IgD-negative memory B cell (primary cell): ENCODE measurements around the gene TEX261. TPM values are rescaled to one million over a fixed set of nuclear protein-coding genes. Genes with fewer than 3 reads are reported as not detected.
A peak's percentile ranks its signal among the peaks of the same experiment; 100 is the strongest.

Experiments
- H3K27ac Mint-ChIP-seq, 3 donors: one replicate each; pipeline ENCODE4 v1.8.0; 2020 to 2022; ENCODE audit warnings: mild to moderate bottlenecking in 3 of 3, mixed read lengths in 3 of 3, moderate library complexity in 1 of 3
- H3K27me3 Mint-ChIP-seq: one replicate; pipeline ENCODE4 v1.8.0; 2021; ENCODE audit warnings: mixed read lengths
- H3K36me3 Mint-ChIP-seq: one replicate; pipeline ENCODE4 v1.8.0; 2020; ENCODE audit warnings: mild to moderate bottlenecking, mixed read lengths
- H3K4me1 Mint-ChIP-seq, 3 donors: one replicate each; pipeline ENCODE4 v1.8.0; 2020 to 2022; ENCODE audit warnings: mixed read lengths in 3 of 3, mild to moderate bottlenecking in 1 of 3
- H3K4me3 Mint-ChIP-seq, 4 donors: one replicate each; pipeline ENCODE4 v1.8.0; 2020 to 2022; ENCODE audit warnings: mild to moderate bottlenecking in 4 of 4, mixed read lengths in 4 of 4, moderate library complexity in 3 of 4
- H3K9me3 Mint-ChIP-seq, 3 donors: one replicate each; pipeline ENCODE4 v1.8.0; 2020 to 2021; ENCODE audit warnings: mixed read lengths in 3 of 3, mild to moderate bottlenecking in 1 of 3
- polyA plus RNA-seq: library from polyadenylated mRNA; unstranded; fragments of 300-500 nt; fragmentation: Illumina TruSeq; gene quantifications from one replicate; pipeline ENCODE4 v1.2.3, GENCODE V29; 2021

Gene TEX261
- polyA plus RNA-seq, 1 donor from 2014 or later, result 24.9 TPM

- Mint-ChIP-seq H3K36me3 (peaks cover 2% of the 10 kb centered on the region), H3K27me3 (peaks cover 33% of the 10 kb centered on the region), H3K9me3 (no peaks in the 10 kb centered on the region), H3K27ac (no peak overlapping the region), H3K4me3 (peak overlapping the region in 1 of 4 donors; percentile 27), H3K4me1 (peaks cover 4 to 8% (median 5%) of the 10 kb centered on the region in 3 donors)
These were observed 33.1 kb downstream of the TEX261 start for GRCh38 chr2:70961648-70961994.

DNA sequence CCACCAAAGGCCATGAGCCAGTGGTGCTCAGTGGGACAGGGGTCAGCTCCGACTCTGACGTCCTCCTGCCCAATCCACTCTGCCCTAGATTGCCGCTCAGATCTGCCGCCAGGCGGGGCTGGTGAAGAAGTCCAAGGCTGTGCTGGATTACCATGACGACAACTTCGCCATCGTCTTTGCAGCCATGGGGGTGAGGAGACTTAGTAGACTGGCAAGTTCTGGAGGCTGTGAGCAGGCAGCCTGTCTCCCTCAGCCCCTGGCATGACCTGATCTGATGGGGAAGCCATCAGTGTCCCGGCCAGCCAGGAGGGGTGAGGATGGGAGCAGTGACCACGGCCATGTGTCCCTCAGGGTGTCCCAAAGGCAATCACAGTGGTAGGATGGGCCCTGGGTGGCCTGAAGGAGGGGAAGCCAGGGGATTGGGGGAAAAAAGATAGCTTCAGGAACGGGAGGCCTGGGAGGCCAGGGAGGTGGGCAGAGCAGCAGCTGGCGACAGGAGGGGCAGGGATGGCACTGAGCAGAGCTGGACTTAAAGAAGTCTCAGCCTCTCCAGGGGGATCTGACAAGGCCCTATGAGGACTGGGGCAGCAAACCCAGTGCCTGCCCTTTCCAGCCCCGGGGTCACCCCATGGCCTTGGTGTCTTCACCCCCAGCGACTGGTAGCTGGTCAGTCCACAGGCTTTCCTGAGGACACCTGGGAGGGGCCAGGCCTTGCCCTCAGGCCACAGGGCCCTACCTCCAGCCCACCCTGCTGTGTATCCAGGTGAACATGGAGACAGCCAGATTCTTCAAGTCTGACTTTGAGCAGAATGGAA is 33.6 kb downstream of the TEX261 start:
- H3K4me1 Mint-ChIP-seq, result peaks cover 4 to 8% (median 5%) of the 10 kb centered on the region in 3 donors
- H3K9me3 Mint-ChIP-seq, result no peaks in the 10 kb centered on the region
- H3K4me3 Mint-ChIP-seq, result no peak overlapping the region
- H3K27me3 Mint-ChIP-seq, result peaks cover 36% of the 10 kb centered on the region
- H3K27ac Mint-ChIP-seq, result peak overlapping the region in 1 of 3 donors; percentile 20
- peaks cover 2% of the 10 kb centered on the region for H3K36me3 Mint-ChIP-seq

DNA sequence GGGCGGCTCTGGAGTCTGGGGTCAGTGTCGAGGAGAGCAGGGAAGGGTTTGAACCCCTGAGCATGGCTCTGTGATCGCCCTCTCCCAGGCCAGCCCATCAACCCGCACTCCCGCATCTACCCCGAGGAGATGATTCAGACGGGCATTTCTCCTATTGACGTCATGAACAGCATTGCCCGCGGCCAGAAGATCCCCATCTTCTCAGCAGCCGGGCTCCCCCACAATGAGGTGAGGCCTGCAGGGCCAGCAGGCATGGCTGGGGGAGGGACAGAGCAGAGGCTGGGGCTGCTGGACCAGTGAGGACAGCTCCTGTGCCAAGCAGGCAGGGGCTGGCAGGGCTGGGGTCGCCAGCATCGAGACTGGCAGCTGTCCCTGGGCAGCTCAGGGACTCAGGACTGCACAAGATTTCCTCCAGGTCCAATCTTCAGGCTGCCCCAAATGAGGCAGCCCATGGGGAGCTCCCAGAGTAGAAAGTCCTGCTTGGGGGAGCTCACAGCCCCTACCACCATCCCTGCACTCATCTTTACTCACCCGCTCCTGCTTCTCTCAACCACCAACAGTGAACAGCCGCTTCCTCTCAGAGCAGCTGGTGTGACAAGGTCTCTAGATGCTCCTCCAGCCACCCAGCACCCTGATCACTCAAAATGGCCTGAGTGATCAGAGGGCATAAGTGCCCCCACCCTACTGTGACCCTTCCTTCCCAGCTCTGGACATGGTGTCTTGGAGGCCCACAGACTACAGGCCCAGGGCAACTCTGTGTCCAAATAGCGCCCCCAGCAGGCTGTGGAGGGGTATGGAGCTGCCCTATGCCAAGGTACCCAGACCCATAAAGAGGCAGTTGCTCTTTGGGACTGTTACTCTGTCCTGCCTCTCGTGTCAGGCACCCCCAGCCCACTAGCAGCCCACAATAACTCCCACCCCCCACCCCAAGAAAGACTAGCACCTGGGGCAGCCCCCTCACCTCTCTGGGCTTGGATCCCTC is 34.5 kb downstream of the TEX261 start:
- H3K4me3 Mint-ChIP-seq, result no peak overlapping the region

DNA sequence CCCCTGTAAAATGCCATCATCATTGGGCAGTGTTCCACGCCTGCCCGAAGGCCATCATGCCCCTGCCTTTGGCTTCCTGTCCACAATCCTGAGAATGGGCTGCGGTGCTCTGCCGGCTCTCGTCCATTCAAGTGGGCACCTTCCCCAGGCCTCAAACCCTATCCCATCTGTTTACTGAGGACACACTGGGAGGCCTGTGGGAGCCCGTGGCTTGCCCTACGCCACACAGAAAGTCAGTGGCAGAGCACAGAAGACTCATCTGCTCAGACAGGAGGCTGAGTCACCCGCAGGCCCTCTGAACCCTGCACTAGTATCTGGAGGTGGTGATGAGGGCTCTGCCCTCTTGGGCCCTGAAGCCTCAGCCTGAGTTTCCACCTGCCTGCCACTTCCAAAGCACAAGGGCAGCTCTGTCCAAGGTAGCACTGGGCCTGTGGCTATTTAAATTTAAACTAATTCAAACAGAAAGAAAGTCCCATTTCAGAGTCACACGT is 35.4 kb downstream of the TEX261 start:
- peaks cover 44% of the 10 kb centered on the region for H3K27me3 Mint-ChIP-seq
- no peak overlapping the region for H3K27ac Mint-ChIP-seq
- no peak overlapping the region for H3K4me3 Mint-ChIP-seq
- no peaks in the 10 kb centered on the region for H3K9me3 Mint-ChIP-seq
- H3K4me1 Mint-ChIP-seq, result peaks cover 0 to 3% (median 0%) of the 10 kb centered on the region in 3 donors
- peaks cover 2% of the 10 kb centered on the region for H3K36me3 Mint-ChIP-seq

More for the DNA sequence above, 34.5 kb downstream of the TEX261 start:
- peaks cover 2 to 7% (median 5%) of the 10 kb centered on the region in 3 donors for H3K4me1 Mint-ChIP-seq
- no peak overlapping the region for H3K27ac Mint-ChIP-seq
- peaks cover 41% of the 10 kb centered on the region for H3K27me3 Mint-ChIP-seq
- H3K36me3 Mint-ChIP-seq, result peaks cover 2% of the 10 kb centered on the region
- H3K9me3 Mint-ChIP-seq, result no peaks in the 10 kb centered on the region

DNA sequence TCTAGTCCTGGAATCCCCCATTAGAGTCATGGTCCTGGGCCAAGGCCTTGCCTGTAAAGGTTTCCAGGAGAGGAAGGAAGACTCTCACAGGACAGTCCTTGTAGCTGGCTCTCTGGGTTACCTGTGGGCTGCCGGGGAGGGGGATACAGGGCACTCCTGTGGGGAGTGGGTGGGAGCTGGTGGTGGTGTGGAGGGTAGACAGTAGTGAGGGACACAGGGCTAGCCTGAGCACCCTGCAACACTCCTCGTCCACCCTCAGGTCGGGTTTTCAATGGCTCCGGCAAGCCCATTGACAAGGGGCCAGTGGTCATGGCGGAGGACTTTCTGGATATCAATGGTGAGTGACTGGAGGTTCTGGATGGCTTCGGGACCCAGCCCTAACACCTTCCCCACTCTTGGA is 35.9 kb downstream of the TEX261 start:
- Mint-ChIP-seq H3K27ac (no peak overlapping the region), H3K27me3 (peaks cover 41% of the 10 kb centered on the region), H3K4me3 (peak overlapping the region in 1 of 4 donors; percentile 37), H3K4me1 (peaks cover 0 to 3% (median 0%) of the 10 kb centered on the region in 3 donors), H3K36me3 (peaks cover 2% of the 10 kb centered on the region), H3K9me3 (no peaks in the 10 kb centered on the region)

DNA sequence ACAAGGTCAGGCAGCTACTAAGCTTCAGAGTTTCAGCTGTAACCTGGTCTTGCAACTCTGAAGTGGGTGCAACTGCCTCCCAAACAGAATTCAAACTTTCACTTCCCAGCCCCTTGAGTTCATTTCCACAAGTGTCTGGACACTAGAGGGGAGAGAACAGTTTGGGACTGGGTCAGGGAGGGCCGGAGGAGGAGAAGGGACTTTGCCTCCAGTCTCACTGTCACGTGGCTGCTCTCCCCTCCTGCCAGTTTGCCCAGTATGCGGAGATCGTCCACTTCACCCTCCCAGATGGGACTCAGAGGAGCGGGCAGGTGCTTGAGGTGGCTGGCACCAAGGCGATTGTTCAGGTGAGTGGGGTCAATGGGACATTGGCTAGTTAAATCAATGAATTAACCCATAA is 36.9 kb downstream of the TEX261 start:
- no peak overlapping the region for H3K27ac Mint-ChIP-seq
- no peaks in the 10 kb centered on the region for H3K9me3 Mint-ChIP-seq
- H3K36me3 Mint-ChIP-seq, result peaks cover 2% of the 10 kb centered on the region
- H3K4me1 Mint-ChIP-seq, result peaks cover 0 to 3% (median 0%) of the 10 kb centered on the region in 3 donors
- H3K4me3 Mint-ChIP-seq, result peak overlapping the region in 1 of 4 donors; percentile 66
- peaks cover 36% of the 10 kb centered on the region for H3K27me3 Mint-ChIP-seq

DNA sequence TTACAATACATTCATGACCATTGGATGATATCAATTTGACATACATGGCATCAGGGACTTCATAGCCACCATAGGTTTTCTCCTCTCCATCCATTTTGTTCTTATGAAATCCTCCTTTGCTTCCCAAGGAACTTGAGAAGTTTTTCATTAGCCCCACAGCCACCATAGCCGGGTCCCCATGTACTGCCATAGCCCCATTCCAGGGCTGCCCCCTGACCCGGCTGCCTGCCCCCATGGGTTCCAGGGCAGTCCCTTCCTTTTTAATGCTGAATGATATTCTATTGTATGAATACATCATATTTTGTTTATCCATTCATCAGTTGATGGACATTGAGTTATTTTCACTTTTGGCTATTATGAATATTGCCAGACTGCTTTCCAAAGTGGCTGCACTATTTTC is 38.5 kb downstream of the TEX261 start:
- H3K27ac Mint-ChIP-seq, result no peak overlapping the region
- H3K9me3 Mint-ChIP-seq, result no peaks in the 10 kb centered on the region
- peaks cover 0 to 3% (median 0%) of the 10 kb centered on the region in 3 donors for H3K4me1 Mint-ChIP-seq
- H3K4me3 Mint-ChIP-seq, result no peak overlapping the region
- H3K27me3 Mint-ChIP-seq, result peaks cover 34% of the 10 kb centered on the region
- no peaks in the 10 kb centered on the region for H3K36me3 Mint-ChIP-seq

DNA sequence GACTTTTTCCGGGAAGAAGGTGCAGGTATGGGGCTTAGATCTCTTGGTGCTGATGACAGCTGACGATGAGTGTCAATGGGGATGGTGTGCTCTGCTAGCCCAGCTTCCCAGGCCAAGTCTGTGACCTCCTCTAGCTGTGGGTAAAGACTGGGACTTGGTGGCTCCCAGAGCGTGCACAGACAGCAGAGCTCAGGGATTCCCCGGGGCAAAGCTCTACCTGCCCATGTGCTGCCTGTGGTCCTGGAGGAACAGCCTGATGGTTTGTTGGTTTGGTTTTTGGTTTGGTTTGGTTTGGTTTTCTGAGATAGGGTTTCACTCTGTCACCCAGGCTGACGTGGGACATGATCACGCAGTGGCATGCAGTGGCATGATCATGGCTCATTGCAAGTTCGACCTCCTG is 39.8 kb downstream of the TEX261 start:
- H3K4me1 Mint-ChIP-seq, result peaks cover 0 to 3% (median 0%) of the 10 kb centered on the region in 3 donors
- H3K4me3 Mint-ChIP-seq, result no peak overlapping the region
- no peaks in the 10 kb centered on the region for H3K9me3 Mint-ChIP-seq
- H3K27me3 Mint-ChIP-seq, result peaks cover 34% of the 10 kb centered on the region
- H3K36me3 Mint-ChIP-seq, result no peaks in the 10 kb centered on the region
- H3K27ac Mint-ChIP-seq, result no peak overlapping the region

- no peaks in the 10 kb centered on the region for H3K36me3 Mint-ChIP-seq
- H3K9me3 Mint-ChIP-seq, result no peaks in the 10 kb centered on the region
- no peak overlapping the region for H3K27ac Mint-ChIP-seq
- H3K4me3 Mint-ChIP-seq, result peak overlapping the region in 1 of 4 donors; percentile 38
- H3K4me1 Mint-ChIP-seq, result peaks cover 0 to 9% (median 9%) of the 10 kb centered on the region in 3 donors
- peaks cover 23% of the 10 kb centered on the region for H3K27me3 Mint-ChIP-seq
These were observed 45.6 kb downstream of the TEX261 start for GRCh38 chr2:70949086-70949485.

- Mint-ChIP-seq H3K27me3 (peaks cover 22% of the 10 kb centered on the region), H3K4me1 (peaks cover 0 to 9% (median 9%) of the 10 kb centered on the region in 3 donors), H3K36me3 (no peaks in the 10 kb centered on the region), H3K27ac (peak overlapping the region in 1 of 3 donors; percentile 41), H3K9me3 (no peaks in the 10 kb centered on the region), H3K4me3 (peak overlapping the region; percentile 13 to 84 (median 48))
These were observed 46.2 kb downstream of the TEX261 start for GRCh38 chr2:70948337-70949003.

DNA sequence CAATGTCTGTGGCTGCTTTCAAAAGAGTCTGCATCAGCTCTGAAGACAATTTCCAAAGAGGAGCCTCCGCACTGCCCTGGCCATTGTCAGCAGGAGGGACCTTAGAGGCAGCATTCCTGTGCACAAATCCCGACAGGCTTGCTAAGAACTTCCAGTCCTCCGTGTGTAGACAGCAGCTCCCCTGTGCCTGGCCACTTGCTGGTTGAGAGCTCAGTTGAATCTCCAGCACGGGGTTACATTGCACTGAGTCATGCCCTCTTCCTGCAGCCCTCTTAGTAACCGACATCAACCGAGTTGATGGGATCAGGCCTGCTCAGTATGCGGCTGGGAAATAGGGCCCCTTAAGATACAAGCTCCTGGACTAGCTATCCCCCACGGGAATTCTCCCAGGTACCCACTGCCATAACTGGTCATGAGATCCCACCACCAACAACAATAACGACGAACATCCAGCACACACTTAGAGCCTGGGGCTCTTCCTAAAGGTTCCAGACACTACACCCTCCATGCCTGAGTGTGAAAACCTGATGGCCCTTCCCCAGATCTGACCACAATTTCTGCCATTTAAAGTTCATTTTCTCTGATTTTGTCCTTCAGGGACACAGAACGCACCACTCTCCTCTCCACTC is 47.0 kb downstream of the TEX261 start:
- peaks cover 21% of the 10 kb centered on the region for H3K27me3 Mint-ChIP-seq
- no peaks in the 10 kb centered on the region for H3K9me3 Mint-ChIP-seq
- peak overlapping the region in 1 of 3 donors; percentile 41 for H3K27ac Mint-ChIP-seq
- peaks cover 0 to 9% (median 9%) of the 10 kb centered on the region in 3 donors for H3K4me1 Mint-ChIP-seq
- peak overlapping the region in 2 of 4 donors; percentile 35 to 82 for H3K4me3 Mint-ChIP-seq
- no peaks in the 10 kb centered on the region for H3K36me3 Mint-ChIP-seq

DNA sequence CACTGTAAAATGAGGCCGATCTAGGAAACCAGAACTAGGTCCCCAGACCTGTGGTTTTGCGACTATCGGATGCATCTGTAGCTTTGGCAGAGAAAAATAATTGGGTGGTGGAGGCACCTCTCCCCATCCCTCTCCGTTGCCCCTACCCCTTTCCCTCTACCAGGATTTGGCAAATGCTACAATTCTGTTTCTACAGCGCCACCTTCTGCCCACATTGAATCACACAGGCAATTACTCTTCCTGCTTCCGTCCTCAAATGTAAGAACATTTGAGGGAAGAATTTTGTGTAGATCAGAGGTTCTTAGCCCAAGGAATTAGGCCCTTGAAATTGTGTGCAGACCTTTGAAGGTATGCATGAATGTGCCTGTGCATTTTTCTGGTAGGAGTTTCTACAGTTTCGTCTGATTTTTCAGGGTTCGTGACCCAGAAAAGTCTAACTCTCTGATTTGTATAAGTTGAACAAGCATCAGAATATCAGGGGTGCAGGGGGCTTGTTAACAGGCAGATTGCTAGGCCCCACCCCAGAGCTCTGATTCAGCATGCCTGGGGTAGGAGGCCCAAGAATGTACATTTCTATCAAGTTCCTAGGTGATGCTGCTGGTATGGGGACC is 47.7 kb downstream of the TEX261 start:
- Mint-ChIP-seq H3K9me3 (no peaks in the 10 kb centered on the region), H3K4me1 (peaks cover 0 to 9% (median 9%) of the 10 kb centered on the region in 3 donors), H3K27me3 (peaks cover 21% of the 10 kb centered on the region), H3K36me3 (no peaks in the 10 kb centered on the region), H3K4me3 (no peak overlapping the region), H3K27ac (no peak overlapping the region)

DNA sequence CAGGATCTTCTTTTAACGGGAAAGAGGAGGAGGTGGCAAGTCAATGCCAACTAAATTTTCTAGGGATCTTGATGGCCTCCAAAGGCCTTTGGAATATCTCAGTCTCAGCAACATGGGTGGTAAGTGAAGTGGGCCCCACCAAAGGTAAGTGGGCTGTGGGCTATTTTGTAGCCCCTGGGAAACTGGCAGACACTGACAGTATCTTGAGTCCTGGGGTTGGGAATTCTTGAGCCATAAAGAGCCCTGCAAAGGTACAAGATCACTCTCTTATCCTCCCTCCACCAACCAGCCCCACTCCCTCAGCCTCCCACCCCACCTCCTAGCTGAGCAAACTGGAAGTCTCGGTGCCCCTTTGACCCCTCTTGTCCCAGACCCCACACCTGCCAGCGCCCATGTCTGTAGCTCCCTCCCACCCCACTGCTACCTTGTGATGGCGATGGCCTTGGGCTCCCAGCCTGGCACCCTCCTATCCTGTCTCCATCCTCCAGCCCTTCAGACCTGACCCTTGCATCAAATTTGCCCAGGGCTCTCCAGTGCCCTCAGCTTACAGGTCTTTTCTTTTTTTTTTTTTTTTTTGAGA is 50.5 kb downstream of the TEX261 start:
- Mint-ChIP-seq H3K27ac (no peak overlapping the region), H3K27me3 (peaks cover 21% of the 10 kb centered on the region)

More for the DNA sequence above, 50.5 kb downstream of the TEX261 start:
- H3K4me1 Mint-ChIP-seq, result peaks cover 0 to 9% (median 9%) of the 10 kb centered on the region in 3 donors
- H3K9me3 Mint-ChIP-seq, result no peaks in the 10 kb centered on the region
- H3K4me3 Mint-ChIP-seq, result no peak overlapping the region
- peaks cover 2% of the 10 kb centered on the region for H3K36me3 Mint-ChIP-seq
